ENCODE data around the gene RBFOX2.

- TF ChIP-seq POLR2AphosphoS5 (IDR thresholded peaks at IDR 0.05; ENCODE audit: low read depth, low read length) (no peak), MAX (IDR thresholded peaks at IDR 0.05; ENCODE audit: low read depth) (no peak), MXI1 (IDR thresholded peaks at IDR 0.05; ENCODE audit: low read depth, low read length) (no peak), CHD2 (IDR thresholded peaks at IDR 0.05; ENCODE audit: low read length, partially characterized antibody) (no peak), TAF1 (IDR thresholded peaks at IDR 0.05; ENCODE audit: borderline replicate concordance, low read depth, low read length) (no peak), PBX3 (IDR thresholded peaks at IDR 0.05) (no peak), EP300 (IDR thresholded peaks at IDR 0.05; ENCODE audit: borderline replicate concordance in 1 of 2, low read depth in 1 of 2, low read length in 1 of 2) (no peak), GABPA (IDR thresholded peaks at IDR 0.05; ENCODE audit: low read depth) (no peak), EZH2phosphoT487 (IDR thresholded peaks at IDR 0.05; ENCODE audit: borderline replicate concordance, low read depth) (no peak), RFX5 (IDR thresholded peaks at IDR 0.05; ENCODE audit: low read length) (no peak), SMC3 (IDR thresholded peaks at IDR 0.05; ENCODE audit: low read depth, low read length) (no peak), RCOR1 (IDR thresholded peaks at IDR 0.05; ENCODE audit: low read length) (no peak)
- TF ChIP-seq, protein P1, sequence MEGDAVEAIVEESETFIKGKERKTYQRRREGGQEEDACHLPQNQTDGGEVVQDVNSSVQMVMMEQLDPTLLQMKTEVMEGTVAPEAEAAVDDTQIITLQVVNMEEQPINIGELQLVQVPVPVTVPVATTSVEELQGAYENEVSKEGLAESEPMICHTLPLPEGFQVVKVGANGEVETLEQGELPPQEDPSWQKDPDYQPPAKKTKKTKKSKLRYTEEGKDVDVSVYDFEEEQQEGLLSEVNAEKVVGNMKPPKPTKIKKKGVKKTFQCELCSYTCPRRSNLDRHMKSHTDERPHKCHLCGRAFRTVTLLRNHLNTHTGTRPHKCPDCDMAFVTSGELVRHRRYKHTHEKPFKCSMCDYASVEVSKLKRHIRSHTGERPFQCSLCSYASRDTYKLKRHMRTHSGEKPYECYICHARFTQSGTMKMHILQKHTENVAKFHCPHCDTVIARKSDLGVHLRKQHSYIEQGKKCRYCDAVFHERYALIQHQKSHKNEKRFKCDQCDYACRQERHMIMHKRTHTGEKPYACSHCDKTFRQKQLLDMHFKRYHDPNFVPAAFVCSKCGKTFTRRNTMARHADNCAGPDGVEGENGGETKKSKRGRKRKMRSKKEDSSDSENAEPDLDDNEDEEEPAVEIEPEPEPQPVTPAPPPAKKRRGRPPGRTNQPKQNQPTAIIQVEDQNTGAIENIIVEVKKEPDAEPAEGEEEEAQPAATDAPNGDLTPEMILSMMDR (IDR thresholded peaks at IDR 0.05), result no peak
- TF ChIP-seq, protein P2, sequence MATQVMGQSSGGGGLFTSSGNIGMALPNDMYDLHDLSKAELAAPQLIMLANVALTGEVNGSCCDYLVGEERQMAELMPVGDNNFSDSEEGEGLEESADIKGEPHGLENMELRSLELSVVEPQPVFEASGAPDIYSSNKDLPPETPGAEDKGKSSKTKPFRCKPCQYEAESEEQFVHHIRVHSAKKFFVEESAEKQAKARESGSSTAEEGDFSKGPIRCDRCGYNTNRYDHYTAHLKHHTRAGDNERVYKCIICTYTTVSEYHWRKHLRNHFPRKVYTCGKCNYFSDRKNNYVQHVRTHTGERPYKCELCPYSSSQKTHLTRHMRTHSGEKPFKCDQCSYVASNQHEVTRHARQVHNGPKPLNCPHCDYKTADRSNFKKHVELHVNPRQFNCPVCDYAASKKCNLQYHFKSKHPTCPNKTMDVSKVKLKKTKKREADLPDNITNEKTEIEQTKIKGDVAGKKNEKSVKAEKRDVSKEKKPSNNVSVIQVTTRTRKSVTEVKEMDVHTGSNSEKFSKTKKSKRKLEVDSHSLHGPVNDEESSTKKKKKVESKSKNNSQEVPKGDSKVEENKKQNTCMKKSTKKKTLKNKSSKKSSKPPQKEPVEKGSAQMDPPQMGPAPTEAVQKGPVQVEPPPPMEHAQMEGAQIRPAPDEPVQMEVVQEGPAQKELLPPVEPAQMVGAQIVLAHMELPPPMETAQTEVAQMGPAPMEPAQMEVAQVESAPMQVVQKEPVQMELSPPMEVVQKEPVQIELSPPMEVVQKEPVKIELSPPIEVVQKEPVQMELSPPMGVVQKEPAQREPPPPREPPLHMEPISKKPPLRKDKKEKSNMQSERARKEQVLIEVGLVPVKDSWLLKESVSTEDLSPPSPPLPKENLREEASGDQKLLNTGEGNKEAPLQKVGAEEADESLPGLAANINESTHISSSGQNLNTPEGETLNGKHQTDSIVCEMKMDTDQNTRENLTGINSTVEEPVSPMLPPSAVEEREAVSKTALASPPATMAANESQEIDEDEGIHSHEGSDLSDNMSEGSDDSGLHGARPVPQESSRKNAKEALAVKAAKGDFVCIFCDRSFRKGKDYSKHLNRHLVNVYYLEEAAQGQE (IDR thresholded peaks at IDR 0.05; ENCODE audit: low read depth, low read length), result no peak
Measured at GRCh38 chr22:35818897-35819296, 209.7 kb downstream of the RBFOX2 start.
